SH-SY5Y (cell line): ENCODE data around the gene GCNT2.

Source experiments
- GATA2 ChIP-seq: IDR thresholded peaks from 2 replicates; pipeline ENCODE4 v1.6.1; 2011; ENCODE audit warnings: mild to moderate bottlenecking, low read depth, low read length
- GATA3 ChIP-seq: IDR thresholded peaks from 2 replicates; pipeline ENCODE4 v1.6.1; 2011; ENCODE audit warnings: low read depth, mild to moderate bottlenecking, low read length, moderate library complexity

Gene GCNT2

DNA sequence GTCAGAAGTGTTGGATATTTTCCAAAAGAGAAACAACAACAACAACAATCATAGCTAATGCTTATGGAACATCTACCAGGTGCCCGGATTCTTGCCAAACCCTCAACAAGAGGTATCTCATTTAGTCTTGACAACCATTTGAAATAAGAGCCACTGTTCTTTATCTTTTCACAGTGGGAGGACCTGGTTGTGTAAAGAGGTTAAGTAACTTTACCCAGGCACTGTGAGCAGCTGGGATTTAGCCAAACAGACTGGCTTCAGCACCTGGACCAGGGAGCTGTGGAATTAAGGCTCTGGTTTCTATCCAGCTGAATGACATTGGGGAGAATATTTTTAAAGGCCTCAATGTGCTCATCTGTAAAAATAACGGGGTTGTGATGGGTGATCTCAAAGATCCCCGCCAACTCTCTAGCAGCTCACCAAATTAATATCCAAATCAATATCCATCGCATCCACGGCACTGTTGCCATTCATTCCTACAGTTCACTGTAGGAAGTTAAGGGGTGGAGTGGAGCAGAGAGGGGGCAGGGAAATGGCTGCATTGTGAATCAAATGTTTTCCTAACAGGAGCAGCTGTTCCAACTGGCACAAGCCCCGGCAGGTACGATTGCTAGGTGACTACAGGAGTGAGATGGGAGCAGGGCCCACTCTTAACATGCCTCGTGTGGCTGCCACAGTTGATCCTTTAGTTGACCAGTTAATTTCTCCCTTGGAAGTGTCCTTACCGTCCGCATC, 61.8 kb downstream of the GCNT2 start:
- no peak for TF ChIP-seq GATA3
- no peak for TF ChIP-seq GATA2

DNA sequence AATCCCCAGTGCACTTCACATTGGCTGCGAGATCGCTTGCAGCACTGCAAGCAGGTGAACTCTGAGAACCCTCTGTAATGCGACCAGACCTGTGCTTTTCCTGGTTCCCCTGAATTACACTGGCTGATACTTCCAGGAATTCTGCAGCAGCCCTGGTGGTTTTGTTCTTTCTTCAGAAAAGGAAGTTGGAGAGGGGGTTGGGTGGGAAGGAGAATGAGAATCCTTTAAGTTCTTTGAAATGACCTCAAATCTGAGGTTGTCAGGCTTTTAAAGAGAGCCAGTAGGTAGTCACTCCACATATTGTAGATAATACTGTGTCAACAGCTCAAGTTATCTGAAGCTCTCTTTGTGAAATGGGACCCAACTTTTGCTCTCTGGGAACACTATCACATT, 62.4 kb downstream of the GCNT2 start:
- TF ChIP-seq GATA2: no peak
- no peak for TF ChIP-seq GATA3

DNA sequence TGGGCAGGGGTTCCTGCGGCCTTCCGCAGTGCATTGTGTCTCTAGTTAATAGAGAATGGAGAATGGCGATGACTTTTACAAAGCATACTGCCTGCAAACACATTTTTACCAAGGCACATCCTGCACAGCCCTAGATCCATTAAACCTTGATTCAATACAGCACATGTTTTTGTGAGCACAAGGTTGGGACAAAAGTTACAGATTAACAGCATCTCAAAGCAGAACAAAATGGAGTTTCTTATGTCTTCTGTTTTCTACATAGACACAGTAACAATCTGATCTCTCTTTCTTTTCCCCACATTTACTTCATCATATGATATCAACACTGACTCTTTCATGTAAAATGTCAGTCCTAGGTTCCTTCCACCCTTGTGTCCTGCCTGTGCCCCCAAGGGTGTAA, 63.5 kb downstream of the GCNT2 start:
- no peak for TF ChIP-seq GATA2
- TF ChIP-seq GATA3: no peak

DNA sequence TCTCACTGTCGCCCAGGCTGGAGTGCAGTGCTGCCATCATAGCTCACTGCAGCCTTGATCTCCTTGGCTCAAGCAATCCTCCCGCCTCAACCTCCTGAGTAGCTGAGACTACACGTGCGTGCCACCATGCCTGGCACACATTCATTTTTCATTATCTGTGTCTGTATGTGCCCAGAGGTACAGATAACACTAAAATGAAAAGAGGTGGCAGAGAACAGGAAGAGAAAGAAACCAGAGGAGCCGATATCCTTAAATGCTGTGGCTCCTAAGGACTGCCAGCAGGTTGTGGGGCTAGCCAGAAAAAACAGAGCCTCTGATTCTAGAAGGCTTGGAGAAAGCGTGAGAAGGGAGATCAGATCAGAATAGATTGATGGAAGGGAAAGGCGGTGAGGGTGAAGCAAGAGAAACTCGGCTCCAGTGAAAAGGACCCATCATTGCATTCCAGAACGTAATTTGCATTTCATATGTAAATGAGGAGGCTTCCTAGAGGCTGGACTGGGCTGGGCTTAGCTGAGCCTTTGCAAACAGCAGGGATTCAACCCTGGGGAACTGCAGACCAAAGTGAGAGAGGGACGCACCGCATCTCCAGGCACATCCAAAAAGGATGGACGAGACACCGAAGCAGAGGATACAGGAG, 64.2 kb downstream of the GCNT2 start:
- TF ChIP-seq GATA3 (no peak), GATA2 (0 out of 2 replicates have a peak, but pooled peaks have one; percentile 5)

DNA sequence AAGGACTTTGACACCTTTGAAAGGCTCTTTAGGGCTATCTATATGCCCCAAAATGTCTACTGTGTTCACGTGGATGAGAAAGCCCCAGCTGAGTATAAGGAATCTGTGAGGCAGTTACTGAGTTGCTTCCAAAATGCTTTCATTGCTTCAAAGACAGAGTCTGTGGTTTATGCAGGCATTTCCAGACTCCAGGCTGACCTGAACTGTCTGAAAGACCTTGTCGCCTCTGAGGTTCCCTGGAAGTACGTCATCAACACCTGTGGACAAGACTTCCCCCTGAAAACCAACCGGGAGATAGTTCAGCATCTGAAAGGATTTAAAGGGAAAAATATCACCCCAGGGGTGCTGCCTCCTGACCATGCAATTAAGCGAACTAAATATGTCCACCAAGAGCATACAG, 65.2 kb downstream of the GCNT2 start:
- TF ChIP-seq GATA3 (no peak), GATA2 (no peak)

DNA sequence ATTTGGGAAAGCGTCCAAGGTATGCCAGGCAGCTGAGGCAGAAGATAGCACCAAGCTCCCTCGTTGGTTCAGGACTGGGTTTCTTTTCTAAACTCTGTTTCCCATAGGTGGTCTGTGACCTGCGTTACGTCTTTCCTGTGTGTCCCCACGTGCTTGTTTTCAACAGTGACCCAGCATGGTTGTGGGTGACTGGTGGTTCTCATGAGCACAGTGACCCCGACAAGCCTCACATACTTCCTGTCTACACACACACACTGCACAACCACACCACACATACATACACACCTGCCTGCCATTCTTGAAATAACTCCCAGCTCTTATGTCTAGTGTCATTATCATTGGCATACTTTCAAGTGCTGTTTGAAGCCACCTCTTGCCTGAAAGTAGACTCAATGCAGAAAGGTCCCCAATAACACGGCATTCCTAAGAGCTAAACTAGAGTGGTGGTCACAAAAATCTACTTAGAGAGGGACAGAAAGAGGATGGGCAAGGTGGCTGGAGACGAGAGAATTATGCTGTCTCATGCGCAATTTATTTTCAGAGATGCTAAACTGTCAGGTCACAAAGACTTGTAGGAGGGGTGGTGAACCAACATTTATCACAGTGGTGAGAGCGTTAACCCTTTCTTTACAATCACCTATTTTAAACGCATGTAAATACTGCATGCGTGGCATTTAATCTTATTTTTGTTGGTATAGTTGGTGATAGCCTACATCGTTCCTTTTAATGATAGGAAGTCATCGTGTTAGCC, 66.7 kb downstream of the GCNT2 start:
- TF ChIP-seq GATA2 (no peak), GATA3 (no peak)

DNA sequence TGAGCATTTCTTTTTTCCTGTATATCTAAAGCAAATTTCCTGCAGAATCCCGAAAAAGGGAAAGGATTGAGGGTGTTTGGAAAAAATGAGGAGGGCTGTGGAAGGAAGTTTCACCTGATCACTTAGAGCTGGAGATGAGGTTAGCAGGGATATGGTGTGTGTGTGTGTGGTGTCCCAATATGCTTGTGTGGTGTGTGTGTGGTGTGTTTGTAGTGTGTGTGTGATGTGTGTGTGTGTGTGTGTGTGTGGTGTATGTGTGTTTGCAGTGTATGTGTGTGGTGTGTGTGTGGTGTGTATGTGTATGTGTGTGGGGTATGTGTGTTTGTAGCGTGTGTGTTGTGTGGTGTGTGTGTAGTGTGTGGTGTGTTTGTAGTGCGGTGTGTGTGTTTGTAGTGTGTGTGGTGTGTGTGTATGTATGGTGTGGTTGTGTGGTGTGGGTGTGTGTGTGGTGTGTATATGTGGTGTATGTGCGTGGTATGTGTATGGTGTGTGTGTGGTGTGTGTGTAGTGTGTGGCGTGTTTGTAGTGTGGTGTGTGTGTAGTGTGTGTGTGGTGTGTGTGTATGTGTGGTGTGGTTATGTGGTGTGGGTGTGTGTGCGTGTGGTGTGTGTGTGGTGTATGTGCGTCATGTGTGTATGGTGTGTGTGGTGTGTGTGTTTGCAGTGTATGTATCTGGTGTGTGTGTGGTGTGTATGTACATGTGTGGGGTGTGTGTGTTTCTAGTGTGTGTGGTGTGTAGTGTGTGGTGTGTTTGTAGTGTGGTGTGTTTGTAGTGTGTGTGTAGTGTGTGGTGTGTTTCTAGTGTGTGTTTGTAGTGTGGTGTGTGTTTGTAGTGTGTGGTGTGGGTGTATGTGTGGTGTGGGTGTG, 67.6 kb downstream of the GCNT2 start:
- no peak for TF ChIP-seq GATA3
- no peak for TF ChIP-seq GATA2

DNA sequence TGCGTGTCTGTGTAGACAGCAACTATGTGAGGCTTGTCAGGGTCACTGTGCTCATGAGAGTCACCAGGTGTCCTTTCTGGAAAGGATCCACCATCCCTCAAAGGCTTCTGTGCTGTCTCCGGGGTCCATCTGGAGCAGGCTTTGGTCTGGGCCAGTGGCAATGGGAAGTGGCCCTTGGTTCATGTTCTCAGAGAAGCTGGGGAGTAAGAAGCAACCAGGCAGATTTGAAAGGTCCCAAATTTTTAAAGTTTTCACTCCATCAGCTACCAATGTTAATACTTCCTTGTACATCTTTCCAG, 68.2 kb downstream of the GCNT2 start:
- TF ChIP-seq GATA3 (no peak), GATA2 (no peak)

DNA sequence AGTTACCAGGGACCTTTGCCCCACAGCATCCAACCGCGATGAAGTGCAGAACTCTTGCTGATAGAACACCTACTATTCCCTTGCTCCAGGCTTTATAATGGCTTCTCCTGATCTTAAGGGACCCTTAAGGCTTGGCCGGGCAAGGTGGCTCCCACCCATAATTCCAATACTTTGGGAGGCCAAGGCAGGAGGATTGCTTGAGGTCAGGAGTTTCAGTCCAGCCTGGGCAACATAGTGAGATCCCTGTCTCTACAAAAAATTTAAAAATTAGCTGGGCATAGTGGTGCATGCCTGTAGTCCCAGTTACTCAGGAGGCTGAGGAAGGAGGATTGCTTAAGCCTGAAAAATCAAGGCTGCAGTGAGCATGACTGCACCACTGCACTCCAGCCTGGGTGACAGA, 68.8 kb downstream of the GCNT2 start:
- TF ChIP-seq GATA3: no peak
- no peak for TF ChIP-seq GATA2

- TF ChIP-seq GATA3: no peak
- no peak for TF ChIP-seq GATA2
Observed at GRCh38 chr6:10591422-10592160, 70.4 kb downstream of the GCNT2 start.

GRCh38 chr6:10595731-10596664, 74.8 kb downstream of the GCNT2 start:
- TF ChIP-seq GATA3 (no peak), GATA2 (no peak)

GRCh38 chr6:10597499-10598001, 76.4 kb downstream of the GCNT2 start:
- TF ChIP-seq GATA3 (no peak), GATA2 (no peak)
